ENCODE results near the gene CNIH3. TPM values are rescaled to one million over a fixed set of nuclear protein-coding genes. Genes with fewer than 3 reads are reported as not detected.

CNIH3 gene
- total and polyA plus RNA-seq, 3 experiments from 2014 or later = 1.1 to 1.6 (median 1.5) TPM

DNA sequence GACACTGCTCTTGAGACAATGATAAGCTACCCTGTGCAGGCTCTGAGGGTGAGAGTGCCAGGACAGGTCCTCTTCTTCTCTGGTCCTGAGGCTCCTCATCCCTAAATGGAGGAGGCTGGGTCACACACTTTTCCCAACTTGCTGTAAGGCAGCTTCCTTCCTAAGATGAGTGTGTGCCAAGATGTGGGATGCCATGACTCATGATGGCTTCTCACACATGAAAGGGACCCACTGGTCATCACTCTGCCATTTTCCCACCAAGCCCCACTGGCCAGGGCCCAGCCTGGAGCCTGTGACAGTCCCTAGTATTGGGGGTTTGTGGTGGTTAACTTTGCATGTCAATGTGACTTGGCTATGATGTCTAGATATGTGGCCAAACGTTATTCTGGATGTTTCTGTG, 54.4 kb downstream of the CNIH3 start:
- Mint-ChIP-seq H3K27ac (no peak overlapping the region), H3K27me3 (peaks cover 7 to 16% of the 10 kb centered on the region in 2 donors), H3K9me3 (no peaks in the 10 kb centered on the region), H3K4me3 (no peak overlapping the region), H3K4me1 (no peaks in the 10 kb centered on the region), H3K36me3 (no peaks in the 10 kb centered on the region)
- no peaks in the 10 kb centered on the region for H3K27me3 ChIP-seq (ENCODE audit: insufficient read depth, low read length, poor library complexity, severe bottlenecking)
- H3K4me3 ChIP-seq (ENCODE audit: low read length) = no peak overlapping the region
- no peak for DNase-seq
- CTCF ChIA-PET = no interaction called here
- no peaks in the 10 kb centered on the region for H3K4me1 ChIP-seq (ENCODE audit: insufficient read depth, low read length)
- POLR2A ChIA-PET = no interaction called here
- no peaks in the 10 kb centered on the region for H3K36me3 ChIP-seq (ENCODE audit: insufficient read depth, low read length)
- no peak overlapping the region for H3K27ac ChIP-seq (ENCODE audit: low read depth, low read length)
- H3K9me3 ChIP-seq (ENCODE audit: low read length) = no peaks in the 10 kb centered on the region

DNA sequence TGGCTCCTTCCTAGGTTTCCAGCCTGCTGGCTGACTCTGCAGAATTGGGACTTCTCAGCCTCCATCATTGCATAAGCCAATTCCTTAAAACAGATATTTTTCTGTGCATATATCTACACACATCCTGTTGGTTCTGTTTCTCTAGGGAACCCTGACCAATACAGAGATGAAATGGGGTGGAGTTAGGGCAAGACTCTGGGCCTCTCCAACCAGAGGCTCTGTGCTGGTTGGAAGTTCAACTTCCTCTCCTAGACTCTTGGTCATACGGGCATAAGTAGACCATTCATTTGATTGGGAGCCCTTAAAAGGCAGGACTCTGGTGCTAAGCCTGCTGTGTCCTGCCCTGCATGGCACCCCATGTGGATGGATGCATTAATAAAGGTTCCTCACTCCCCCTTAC, 55.0 kb downstream of the CNIH3 start:
- CTCF ChIA-PET = no interaction called here
- H3K4me3 Mint-ChIP-seq = no peak overlapping the region
- no peaks in the 10 kb centered on the region for H3K4me1 ChIP-seq (ENCODE audit: insufficient read depth, low read length)
- POLR2A ChIA-PET = no interaction called here
- no peak overlapping the region for H3K27ac Mint-ChIP-seq
- DNase-seq = no peak
- no peaks in the 10 kb centered on the region for H3K9me3 ChIP-seq (ENCODE audit: low read length)
- H3K27me3 Mint-ChIP-seq = peaks cover 7 to 21% of the 10 kb centered on the region in 2 donors
- no peak overlapping the region for H3K27ac ChIP-seq (ENCODE audit: low read depth, low read length)
- no peaks in the 10 kb centered on the region for H3K4me1 Mint-ChIP-seq
- H3K9me3 Mint-ChIP-seq = no peaks in the 10 kb centered on the region
- H3K36me3 ChIP-seq (ENCODE audit: insufficient read depth, low read length) = no peaks in the 10 kb centered on the region
- H3K27me3 ChIP-seq (ENCODE audit: insufficient read depth, low read length, poor library complexity, severe bottlenecking) = no peaks in the 10 kb centered on the region
- no peak overlapping the region for H3K4me3 ChIP-seq (ENCODE audit: low read length)
- H3K36me3 Mint-ChIP-seq = no peaks in the 10 kb centered on the region

DNA sequence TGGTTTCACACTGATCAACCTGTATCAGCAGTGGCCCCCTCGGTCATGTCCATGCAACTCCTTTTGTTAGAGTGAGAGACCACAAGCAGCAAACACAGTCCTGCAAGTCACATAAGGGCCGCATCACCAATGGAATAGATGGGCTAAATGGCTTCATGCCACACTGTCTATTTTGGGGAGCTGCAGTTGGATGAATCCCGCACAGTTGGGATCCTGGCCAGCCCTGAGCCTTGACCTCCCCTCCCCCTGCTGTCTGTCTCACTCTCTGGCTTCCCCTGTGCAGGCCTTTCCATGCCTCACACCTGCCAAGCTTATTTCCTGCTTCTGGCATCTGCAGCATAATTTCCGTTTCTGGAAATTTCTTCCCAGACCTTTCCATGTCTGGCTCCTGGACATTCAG, 57.0 kb downstream of the CNIH3 start:
- Mint-ChIP-seq H3K36me3 (no peaks in the 10 kb centered on the region), H3K4me3 (no peak overlapping the region), H3K27ac (no peak overlapping the region), H3K27me3 (peaks cover 2 to 16% of the 10 kb centered on the region in 2 donors), H3K9me3 (no peaks in the 10 kb centered on the region), H3K4me1 (no peaks in the 10 kb centered on the region)
- ChIA-PET CTCF (no interaction called here), POLR2A (no interaction called here)
- H3K36me3 ChIP-seq (ENCODE audit: insufficient read depth, low read length) = no peaks in the 10 kb centered on the region
- H3K4me1 ChIP-seq (ENCODE audit: insufficient read depth, low read length) = no peaks in the 10 kb centered on the region
- H3K4me3 ChIP-seq (ENCODE audit: low read length) = no peak overlapping the region
- no peak for DNase-seq
- H3K9me3 ChIP-seq (ENCODE audit: low read length) = no peaks in the 10 kb centered on the region
- H3K27ac ChIP-seq (ENCODE audit: low read depth, low read length) = no peak overlapping the region
- no peaks in the 10 kb centered on the region for H3K27me3 ChIP-seq (ENCODE audit: insufficient read depth, low read length, poor library complexity, severe bottlenecking)

- H3K4me1 Mint-ChIP-seq = no peaks in the 10 kb centered on the region
- H3K36me3 Mint-ChIP-seq = no peaks in the 10 kb centered on the region
- POLR2A ChIA-PET = no interaction called here
- no peak for DNase-seq
- no peak overlapping the region for H3K4me3 ChIP-seq (ENCODE audit: low read length)
- H3K27me3 Mint-ChIP-seq = peaks cover 2 to 13% of the 10 kb centered on the region in 2 donors
- no peak overlapping the region for H3K27ac Mint-ChIP-seq
- H3K9me3 ChIP-seq (ENCODE audit: low read length) = no peaks in the 10 kb centered on the region
- H3K4me3 Mint-ChIP-seq = no peak overlapping the region
- H3K9me3 Mint-ChIP-seq = no peaks in the 10 kb centered on the region
- H3K36me3 ChIP-seq (ENCODE audit: insufficient read depth, low read length) = no peaks in the 10 kb centered on the region
- H3K27me3 ChIP-seq (ENCODE audit: insufficient read depth, low read length, poor library complexity, severe bottlenecking) = no peaks in the 10 kb centered on the region
- H3K4me1 ChIP-seq (ENCODE audit: insufficient read depth, low read length) = no peaks in the 10 kb centered on the region
- CTCF ChIA-PET = no interaction called here
- H3K27ac ChIP-seq (ENCODE audit: low read depth, low read length) = no peak overlapping the region
These were observed 59.5 kb downstream of the CNIH3 start for GRCh38 chr1:224675590-224675989.

GRCh38 chr1:224676551-224676950, 60.4 kb downstream of the CNIH3 start:
- Histone ChIP-seq H3K4me1 (ENCODE audit: insufficient read depth, low read length) (no peaks in the 10 kb centered on the region), H3K27ac (ENCODE audit: low read depth, low read length) (no peak overlapping the region), H3K36me3 (ENCODE audit: insufficient read depth, low read length) (no peaks in the 10 kb centered on the region), H3K4me3 (ENCODE audit: low read length) (no peak overlapping the region), H3K27me3 (ENCODE audit: insufficient read depth, low read length, poor library complexity, severe bottlenecking) (no peaks in the 10 kb centered on the region), H3K9me3 (ENCODE audit: low read length) (no peaks in the 10 kb centered on the region)
- Mint-ChIP-seq H3K27me3 (peaks cover 2 to 13% of the 10 kb centered on the region in 2 donors), H3K4me3 (no peak overlapping the region), H3K4me1 (no peaks in the 10 kb centered on the region), H3K27ac (no peak overlapping the region), H3K9me3 (no peaks in the 10 kb centered on the region), H3K36me3 (no peaks in the 10 kb centered on the region)
- CTCF ChIA-PET = no interaction called here
- POLR2A ChIA-PET = no interaction called here
- DNase-seq = no peak

DNA sequence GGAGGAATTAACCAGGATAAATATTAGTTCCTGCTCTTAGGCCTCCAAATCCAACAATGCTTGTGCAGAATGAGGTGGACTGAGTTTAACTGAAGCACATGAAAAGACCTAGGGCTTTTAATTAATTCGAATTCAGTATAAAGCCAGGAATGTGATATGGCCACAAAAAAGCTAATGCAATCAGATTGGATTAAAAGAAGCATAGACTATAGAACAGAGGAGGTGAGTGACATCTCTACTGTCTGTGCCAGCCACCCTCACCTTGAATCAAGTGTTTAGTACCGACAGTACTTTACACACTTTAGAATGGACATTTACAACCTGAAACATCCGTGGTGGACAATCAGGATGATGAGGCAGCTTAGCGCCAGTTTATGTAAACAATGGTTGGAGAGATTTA, 62.1 kb downstream of the CNIH3 start:
- Histone ChIP-seq H3K27ac (ENCODE audit: low read depth, low read length) (no peak overlapping the region), H3K36me3 (ENCODE audit: insufficient read depth, low read length) (no peaks in the 10 kb centered on the region), H3K4me1 (ENCODE audit: insufficient read depth, low read length) (no peaks in the 10 kb centered on the region), H3K27me3 (ENCODE audit: insufficient read depth, low read length, poor library complexity, severe bottlenecking) (no peaks in the 10 kb centered on the region), H3K4me3 (ENCODE audit: low read length) (no peak overlapping the region), H3K9me3 (ENCODE audit: low read length) (no peaks in the 10 kb centered on the region)
- CTCF ChIA-PET = interaction anchor here (1.5 kb wide), 1 partner anchor 34 kb away, joined by 3 read pairs; no protein-coding TSS in a partner anchor
- no peaks in the 10 kb centered on the region for H3K4me1 Mint-ChIP-seq
- H3K27ac Mint-ChIP-seq = no peak overlapping the region
- no peaks in the 10 kb centered on the region for H3K9me3 Mint-ChIP-seq
- no peaks in the 10 kb centered on the region for H3K36me3 Mint-ChIP-seq
- H3K27me3 Mint-ChIP-seq = peaks cover 1 to 13% of the 10 kb centered on the region in 2 donors
- H3K4me3 Mint-ChIP-seq = no peak overlapping the region
- POLR2A ChIA-PET = no interaction called here
- no peak for DNase-seq

DNA sequence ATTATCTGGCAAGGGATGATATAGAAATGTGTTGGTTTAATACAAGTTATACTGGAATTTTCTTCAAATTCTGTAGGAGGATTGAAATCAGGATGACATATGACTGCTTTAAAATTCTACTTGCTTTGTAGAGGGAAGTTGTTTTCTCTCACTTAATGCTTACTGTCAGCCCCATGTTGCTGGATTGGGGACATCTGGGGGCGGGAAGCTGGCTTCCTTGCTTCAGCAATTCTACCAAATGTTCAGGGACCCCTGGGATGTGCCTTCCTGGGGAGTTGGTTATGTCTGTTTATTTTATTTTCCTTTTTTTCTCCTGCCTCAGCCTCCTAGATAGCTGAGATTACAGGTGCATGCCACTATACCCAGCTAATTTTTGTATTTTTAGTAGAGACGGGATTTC, 63.5 kb downstream of the CNIH3 start:
- Mint-ChIP-seq H3K27me3 (peaks cover 1 to 13% of the 10 kb centered on the region in 2 donors), H3K9me3 (no peaks in the 10 kb centered on the region), H3K4me1 (no peaks in the 10 kb centered on the region), H3K27ac (no peak overlapping the region), H3K36me3 (no peaks in the 10 kb centered on the region), H3K4me3 (no peak overlapping the region)
- Histone ChIP-seq H3K4me3 (ENCODE audit: low read length) (no peak overlapping the region), H3K9me3 (ENCODE audit: low read length) (no peaks in the 10 kb centered on the region), H3K27ac (ENCODE audit: low read depth, low read length) (no peak overlapping the region), H3K4me1 (ENCODE audit: insufficient read depth, low read length) (no peaks in the 10 kb centered on the region), H3K27me3 (ENCODE audit: insufficient read depth, low read length, poor library complexity, severe bottlenecking) (no peaks in the 10 kb centered on the region), H3K36me3 (ENCODE audit: insufficient read depth, low read length) (no peaks in the 10 kb centered on the region)
- ChIA-PET CTCF (no interaction called here), POLR2A (no interaction called here)
- DNase-seq = no peak

DNA sequence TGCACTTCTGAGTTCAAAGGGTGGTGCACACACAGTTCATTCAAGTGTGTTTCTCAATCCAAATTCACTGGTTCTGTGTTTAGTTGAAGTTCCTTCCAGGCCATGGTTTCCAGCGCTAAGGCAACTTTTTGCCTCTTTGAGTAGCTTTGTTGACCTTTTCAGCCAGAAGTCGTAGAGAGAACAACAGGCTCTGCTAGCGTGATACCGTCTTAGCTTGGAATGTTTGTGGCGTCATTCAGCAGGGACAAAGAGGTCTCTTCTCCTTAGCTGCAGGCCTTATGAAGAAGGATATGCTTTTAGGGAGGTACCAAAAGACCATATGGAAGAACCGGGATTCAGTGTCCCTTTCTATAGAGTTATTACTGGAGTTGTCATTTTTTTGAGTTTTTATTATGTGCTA, 65.7 kb downstream of the CNIH3 start:
- no peaks in the 10 kb centered on the region for H3K36me3 ChIP-seq (ENCODE audit: insufficient read depth, low read length)
- H3K9me3 ChIP-seq (ENCODE audit: low read length) = no peaks in the 10 kb centered on the region
- no peaks in the 10 kb centered on the region for H3K4me1 Mint-ChIP-seq
- peaks cover 0 to 3% of the 10 kb centered on the region in 2 donors for H3K27me3 Mint-ChIP-seq
- no peak overlapping the region for H3K4me3 ChIP-seq (ENCODE audit: low read length)
- POLR2A ChIA-PET = no interaction called here
- DNase-seq = no peak
- CTCF ChIA-PET = no interaction called here
- H3K4me3 Mint-ChIP-seq = no peak overlapping the region
- H3K9me3 Mint-ChIP-seq = peaks cover 0 to under 1% (median 0%) of the 10 kb centered on the region in 5 donors
- no peaks in the 10 kb centered on the region for H3K27me3 ChIP-seq (ENCODE audit: insufficient read depth, low read length, poor library complexity, severe bottlenecking)
- no peak overlapping the region for H3K27ac Mint-ChIP-seq
- H3K4me1 ChIP-seq (ENCODE audit: insufficient read depth, low read length) = no peaks in the 10 kb centered on the region
- no peak overlapping the region for H3K27ac ChIP-seq (ENCODE audit: low read depth, low read length)
- no peaks in the 10 kb centered on the region for H3K36me3 Mint-ChIP-seq

- H3K4me1 ChIP-seq (ENCODE audit: insufficient read depth, low read length) = no peaks in the 10 kb centered on the region
- peaks cover 0 to 2% (median 0%) of the 10 kb centered on the region in 5 donors for H3K9me3 Mint-ChIP-seq
- ChIA-PET POLR2A (no interaction called here), CTCF (no interaction called here)
- H3K4me3 ChIP-seq (ENCODE audit: low read length) = no peak overlapping the region
- no peaks in the 10 kb centered on the region for H3K27me3 ChIP-seq (ENCODE audit: insufficient read depth, low read length, poor library complexity, severe bottlenecking)
- DNase-seq = no peak
- H3K27ac ChIP-seq (ENCODE audit: low read depth, low read length) = no peak overlapping the region
- no peaks in the 10 kb centered on the region for H3K36me3 Mint-ChIP-seq
- H3K27ac Mint-ChIP-seq = no peak overlapping the region
- H3K36me3 ChIP-seq (ENCODE audit: insufficient read depth, low read length) = no peaks in the 10 kb centered on the region
- no peak overlapping the region for H3K4me3 Mint-ChIP-seq
- H3K4me1 Mint-ChIP-seq = no peaks in the 10 kb centered on the region
- no peaks in the 10 kb centered on the region for H3K9me3 ChIP-seq (ENCODE audit: low read length)
- H3K27me3 Mint-ChIP-seq = peaks cover 3 to 13% of the 10 kb centered on the region in 2 donors
These were observed 67.8 kb downstream of the CNIH3 start for GRCh38 chr1:224683936-224684335.
